Measurements from ENCODE around the gene ALG8. TPM values are rescaled to one million over a fixed set of nuclear protein-coding genes. Genes with fewer than 3 reads are reported as not detected.
"Not testable (repeated sequence)": the region's sequence is repeated elsewhere in the genome, so short reads cannot be mapped to it uniquely, and the experiment has no call there.

Gene ALG8
- total and polyA plus RNA-seq, 4 experiments from 2014 or later = 27.6 to 66.9 (median 39.4) TPM

DNA sequence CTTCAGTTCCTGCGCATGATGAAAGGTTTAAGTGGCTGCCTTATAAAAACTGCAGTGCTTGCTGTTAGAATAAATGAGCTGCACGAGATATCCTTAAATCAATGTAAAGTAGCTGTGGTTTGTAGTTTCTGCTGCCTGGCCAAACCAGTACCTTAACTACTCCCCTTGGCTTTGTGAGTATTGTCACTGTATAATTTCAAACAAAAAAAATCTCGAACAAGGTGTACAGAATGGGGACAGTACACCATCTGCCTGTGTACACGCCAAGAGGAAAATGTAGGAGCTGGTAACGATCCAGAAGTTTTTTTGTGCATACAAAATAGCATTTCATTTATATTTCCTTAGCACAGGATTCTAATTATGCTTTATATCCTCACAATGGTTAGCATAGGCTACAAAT is 39.2 kb downstream of the ALG8 start:
- DNase-seq = no peak
- peaks cover 35 to 40% of the 10 kb centered on the region in 2 donors for H3K36me3 Mint-ChIP-seq
- CTCF ChIA-PET (ENCODE audit: partially characterized antibody) = no interaction called here
- Histone ChIP-seq H3K4me3 (ENCODE audit: low read length in 2 of 2) (no peak overlapping the region), H3K27me3 (ENCODE audit: insufficient read depth, low read length) (no peaks in the 10 kb centered on the region), H3K4me1 (ENCODE audit: insufficient read depth, low read length) (no peaks in the 10 kb centered on the region), H3K27ac (ENCODE audit: low read depth, low read length) (no peak overlapping the region), H3K9me3 (ENCODE audit: control insufficient read depth in 1 of 2, low read length in 2 of 2) (no peaks in the 10 kb centered on the region), H3K36me3 (ENCODE audit: insufficient read depth, low read length) (peaks cover 17% of the 10 kb centered on the region)
- POLR2A ChIA-PET (ENCODE audit: partially characterized antibody) = no interaction called here
- intact Hi-C loops (cut with micrococcal nuclease) = no loop called here
- no peak overlapping the region for H3K4me3 Mint-ChIP-seq
- no peaks in the 10 kb centered on the region for H3K4me1 Mint-ChIP-seq
- H3K27me3 Mint-ChIP-seq = no peaks in the 10 kb centered on the region
- peaks cover 0 to 2% (median 0%) of the 10 kb centered on the region in 8 donors for H3K9me3 Mint-ChIP-seq
- H3K27ac Mint-ChIP-seq = no peak overlapping the region

DNA sequence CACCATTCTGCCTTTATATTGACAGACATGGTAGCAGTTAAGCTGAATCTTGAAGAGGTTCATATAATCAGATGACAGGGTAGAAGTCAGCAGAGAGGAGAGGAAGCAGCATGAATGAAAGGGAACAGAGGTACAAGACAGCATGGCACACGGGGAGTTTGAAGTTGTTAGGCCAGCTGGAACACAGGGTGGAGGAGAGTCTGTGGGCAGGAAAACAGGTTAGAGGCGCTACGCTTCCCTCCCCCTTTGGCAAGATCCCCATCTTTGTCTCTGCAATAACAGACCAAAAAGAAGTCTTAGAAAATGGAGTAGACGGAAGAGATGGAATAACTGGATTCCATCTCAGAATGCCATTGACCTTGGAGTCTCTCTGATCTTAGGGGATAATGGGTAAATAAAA is 39.8 kb downstream of the ALG8 start:
- H3K4me3 Mint-ChIP-seq = no peak overlapping the region
- intact Hi-C loops (cut with micrococcal nuclease) = no loop called here
- H3K9me3 Mint-ChIP-seq = peaks cover 0 to 2% (median 0%) of the 10 kb centered on the region in 8 donors
- Histone ChIP-seq H3K4me3 (ENCODE audit: low read length in 2 of 2) (no peak overlapping the region), H3K27me3 (ENCODE audit: insufficient read depth, low read length) (no peaks in the 10 kb centered on the region), H3K9me3 (ENCODE audit: control insufficient read depth in 1 of 2, low read length in 2 of 2) (no peaks in the 10 kb centered on the region), H3K27ac (ENCODE audit: low read depth, low read length) (no peak overlapping the region), H3K4me1 (ENCODE audit: insufficient read depth, low read length) (no peaks in the 10 kb centered on the region), H3K36me3 (ENCODE audit: insufficient read depth, low read length) (peaks cover 17% of the 10 kb centered on the region)
- H3K36me3 Mint-ChIP-seq = peaks cover 38 to 42% of the 10 kb centered on the region in 2 donors
- DNase-seq = no peak
- ChIA-PET CTCF (ENCODE audit: partially characterized antibody) (no interaction called here), POLR2A (ENCODE audit: partially characterized antibody) (no interaction called here)
- H3K27ac Mint-ChIP-seq = peak overlapping the region in 2 of 7 donors; percentile 17 to 84
- H3K27me3 Mint-ChIP-seq = no peaks in the 10 kb centered on the region
- H3K4me1 Mint-ChIP-seq = peaks cover 0 to 3% (median 1%) of the 10 kb centered on the region in 4 donors

- Mint-ChIP-seq H3K27ac (no peak overlapping the region), H3K9me3 (peaks cover 0 to 2% (median 0%) of the 10 kb centered on the region in 8 donors), H3K36me3 (peaks cover 35 to 40% of the 10 kb centered on the region in 2 donors), H3K27me3 (no peaks in the 10 kb centered on the region), H3K4me3 (no peak overlapping the region), H3K4me1 (peaks cover 0 to 5% (median 3%) of the 10 kb centered on the region in 4 donors)
- intact Hi-C loops (cut with micrococcal nuclease) = no loop called here
- POLR2A ChIA-PET (ENCODE audit: partially characterized antibody) = no interaction called here
- H3K27me3 ChIP-seq (ENCODE audit: insufficient read depth, low read length) = no peaks in the 10 kb centered on the region
- no peak for DNase-seq
- CTCF ChIA-PET (ENCODE audit: partially characterized antibody) = no interaction called here
- no peaks in the 10 kb centered on the region for H3K4me1 ChIP-seq (ENCODE audit: insufficient read depth, low read length)
- H3K36me3 ChIP-seq (ENCODE audit: insufficient read depth, low read length) = peaks cover 17% of the 10 kb centered on the region
- H3K27ac ChIP-seq (ENCODE audit: low read depth, low read length) = no peak overlapping the region
- H3K4me3 ChIP-seq (ENCODE audit: low read length in 2 of 2) = no peak overlapping the region
- no peaks in the 10 kb centered on the region for H3K9me3 ChIP-seq (ENCODE audit: control insufficient read depth in 1 of 2, low read length in 2 of 2)
Observed at GRCh38 chr11:78097666-78098385, 41.6 kb downstream of the ALG8 start.

DNA sequence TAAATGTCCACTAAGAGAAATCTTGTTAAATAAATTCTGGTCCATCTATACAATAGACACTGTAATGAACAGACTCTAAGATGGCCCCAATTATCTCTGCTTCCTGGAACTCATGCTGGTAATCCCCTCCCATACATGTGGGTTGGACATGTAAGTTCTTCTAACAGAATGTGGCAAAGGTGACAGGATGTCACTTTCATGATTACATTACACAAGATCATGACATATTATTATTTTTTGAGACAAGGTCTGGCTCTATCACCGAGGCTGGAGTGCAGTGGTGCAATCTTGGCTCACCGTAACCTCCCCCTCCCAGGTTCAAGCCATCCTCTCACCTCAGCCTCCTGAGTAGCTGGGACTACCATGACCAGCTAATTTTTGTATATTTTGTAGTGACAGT is 45.2 kb downstream of the ALG8 start:
- intact Hi-C loops (cut with micrococcal nuclease) = no loop called here
- DNase-seq = no peak
- H3K36me3 Mint-ChIP-seq = peaks cover 11 to 21% of the 10 kb centered on the region in 2 donors
- Histone ChIP-seq H3K4me3 (ENCODE audit: low read length in 2 of 2) (no peak overlapping the region), H3K9me3 (ENCODE audit: control insufficient read depth in 1 of 2, low read length in 2 of 2) (no peaks in the 10 kb centered on the region), H3K27ac (ENCODE audit: low read depth, low read length) (no peak overlapping the region), H3K36me3 (ENCODE audit: insufficient read depth, low read length) (peaks cover 2% of the 10 kb centered on the region), H3K27me3 (ENCODE audit: insufficient read depth, low read length) (no peaks in the 10 kb centered on the region), H3K4me1 (ENCODE audit: insufficient read depth, low read length) (no peaks in the 10 kb centered on the region)
- peaks cover 0 to 5% (median 3%) of the 10 kb centered on the region in 4 donors for H3K4me1 Mint-ChIP-seq
- ChIA-PET CTCF (ENCODE audit: partially characterized antibody) (no interaction called here), POLR2A (ENCODE audit: partially characterized antibody) (no interaction called here)
- no peaks in the 10 kb centered on the region for H3K9me3 Mint-ChIP-seq
- no peak overlapping the region for H3K4me3 Mint-ChIP-seq
- no peak overlapping the region for H3K27ac Mint-ChIP-seq
- no peaks in the 10 kb centered on the region for H3K27me3 Mint-ChIP-seq

DNA sequence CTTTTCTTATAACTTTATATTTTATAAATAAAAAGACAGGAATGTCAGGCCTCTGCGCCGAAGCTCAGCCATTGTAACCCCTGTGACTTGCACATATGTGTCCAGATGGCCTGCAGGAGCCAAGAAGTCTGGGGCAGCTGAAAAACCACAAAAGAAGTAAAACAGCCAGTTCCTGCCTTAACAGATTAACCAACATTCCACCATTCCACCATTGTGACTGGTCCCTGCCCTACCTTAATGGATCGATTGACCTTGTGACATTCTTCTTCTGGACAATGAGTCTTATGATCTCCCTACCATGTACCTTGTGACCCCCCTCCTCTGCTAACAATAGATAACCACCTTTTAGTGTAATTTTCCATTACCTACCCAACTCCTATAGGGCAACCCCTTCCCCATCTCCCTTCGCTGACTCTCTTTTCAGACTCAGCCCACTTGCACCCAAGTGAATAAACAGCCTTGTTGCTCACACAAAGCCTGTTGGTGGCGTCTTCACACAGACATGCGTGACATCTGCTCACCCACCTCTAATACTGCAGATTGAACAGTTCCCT is 52.8 kb downstream of the ALG8 start:
- intact Hi-C loops (cut with micrococcal nuclease); H3K4me1 Mint-ChIP-seq; H3K36me3 ChIP-seq (ENCODE audit: insufficient read depth, low read length); H3K27me3 Mint-ChIP-seq; DNase-seq; H3K27me3 ChIP-seq (ENCODE audit: insufficient read depth, low read length); H3K4me3 Mint-ChIP-seq; H3K27ac Mint-ChIP-seq; H3K4me1 ChIP-seq (ENCODE audit: insufficient read depth, low read length); H3K36me3 Mint-ChIP-seq; H3K9me3 ChIP-seq (ENCODE audit: control insufficient read depth in 1 of 2, low read length in 2 of 2); H3K9me3 Mint-ChIP-seq; H3K4me3 ChIP-seq (ENCODE audit: low read length in 2 of 2); H3K27ac ChIP-seq (ENCODE audit: low read depth, low read length): not testable (repeated sequence)
- ChIA-PET CTCF (ENCODE audit: partially characterized antibody) (interaction anchor here (1.3 kb wide), 1 partner anchor 41 kb away, joined by 3 read pairs; no protein-coding TSS in a partner anchor), POLR2A (ENCODE audit: partially characterized antibody) (interaction anchor here (0.6 kb wide), 1 partner anchor 13 kb away, joined by 3 read pairs; no protein-coding TSS in a partner anchor)

GRCh38 chr11:78085972-78086371 is 53.5 kb downstream of the ALG8 start:
- Mint-ChIP-seq H3K27me3 (no peaks in the 10 kb centered on the region), H3K4me3 (no peak overlapping the region), H3K9me3 (no peaks in the 10 kb centered on the region), H3K4me1 (peaks cover 6 to 16% (median 10%) of the 10 kb centered on the region in 4 donors), H3K27ac (peak overlapping the region in 1 of 7 donors; percentile 34), H3K36me3 (no peaks in the 10 kb centered on the region)
- no peak for DNase-seq
- H3K27ac ChIP-seq (ENCODE audit: low read depth, low read length) = no peak overlapping the region
- intact Hi-C loops (cut with micrococcal nuclease) = no loop called here
- H3K4me3 ChIP-seq (ENCODE audit: low read length in 2 of 2) = no peak overlapping the region
- POLR2A ChIA-PET (ENCODE audit: partially characterized antibody) = no interaction called here
- no peaks in the 10 kb centered on the region for H3K36me3 ChIP-seq (ENCODE audit: insufficient read depth, low read length)
- no peaks in the 10 kb centered on the region for H3K4me1 ChIP-seq (ENCODE audit: insufficient read depth, low read length)
- H3K27me3 ChIP-seq (ENCODE audit: insufficient read depth, low read length) = no peaks in the 10 kb centered on the region
- CTCF ChIA-PET (ENCODE audit: partially characterized antibody) = no interaction called here
- no peaks in the 10 kb centered on the region for H3K9me3 ChIP-seq (ENCODE audit: control insufficient read depth in 1 of 2, low read length in 2 of 2)

DNA sequence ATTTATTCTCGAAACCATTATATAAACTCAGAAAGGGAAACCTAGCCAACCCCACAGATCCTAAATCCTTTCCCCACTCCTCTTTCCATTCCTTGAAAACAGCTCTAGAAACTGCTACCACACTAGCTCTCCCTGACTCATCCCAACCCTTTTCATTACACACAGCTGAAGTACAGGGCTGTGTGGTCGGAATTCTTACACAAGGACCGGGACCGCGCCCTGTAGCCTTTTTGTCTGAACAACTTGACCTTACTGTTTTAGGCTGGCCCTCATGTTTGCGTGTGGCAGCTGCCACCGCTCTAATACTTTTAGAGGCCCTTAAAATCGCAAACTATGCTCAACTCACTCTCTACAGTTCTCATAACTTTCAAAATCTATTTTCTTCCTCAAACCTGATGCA is 54.9 kb downstream of the ALG8 start:
- CTCF ChIA-PET (ENCODE audit: partially characterized antibody) = not testable (repeated sequence)

More for the DNA sequence above, 54.9 kb downstream of the ALG8 start:
- H3K27me3 ChIP-seq (ENCODE audit: insufficient read depth, low read length); intact Hi-C loops (cut with micrococcal nuclease); H3K27me3 Mint-ChIP-seq; H3K9me3 Mint-ChIP-seq; H3K27ac ChIP-seq (ENCODE audit: low read depth, low read length); H3K4me1 ChIP-seq (ENCODE audit: insufficient read depth, low read length); H3K9me3 ChIP-seq (ENCODE audit: control insufficient read depth in 1 of 2, low read length in 2 of 2); H3K36me3 ChIP-seq (ENCODE audit: insufficient read depth, low read length); H3K36me3 Mint-ChIP-seq; DNase-seq; POLR2A ChIA-PET (ENCODE audit: partially characterized antibody); H3K4me3 ChIP-seq (ENCODE audit: low read length in 2 of 2); H3K4me3 Mint-ChIP-seq; H3K27ac Mint-ChIP-seq: not testable (repeated sequence)
- H3K4me1 Mint-ChIP-seq = peaks cover 9 to 29% (median 15%) of the 10 kb centered on the region in 4 donors

All from CD4-positive, alpha-beta memory T cell (primary cell).